ENCODE results near the gene DEFB129.

GRCh38 chr20:252801-253200, 25.7 kb downstream of the DEFB129 start:
- TF ChIP-seq CTCF (IDR thresholded peaks at IDR 0.05) (no peak), POLR2A (IDR thresholded peaks at IDR 0.05) (no peak)
